ENCODE data around the gene WDTC1. TPM values are rescaled to one million over a fixed set of nuclear protein-coding genes. Genes with fewer than 3 reads are reported as not detected.

The WDTC1 gene
- polyA plus RNA-seq, 2 of the 4 experiments (the other 2 are of a cell fraction) = 3.8 to 6.9 TPM

DNA sequence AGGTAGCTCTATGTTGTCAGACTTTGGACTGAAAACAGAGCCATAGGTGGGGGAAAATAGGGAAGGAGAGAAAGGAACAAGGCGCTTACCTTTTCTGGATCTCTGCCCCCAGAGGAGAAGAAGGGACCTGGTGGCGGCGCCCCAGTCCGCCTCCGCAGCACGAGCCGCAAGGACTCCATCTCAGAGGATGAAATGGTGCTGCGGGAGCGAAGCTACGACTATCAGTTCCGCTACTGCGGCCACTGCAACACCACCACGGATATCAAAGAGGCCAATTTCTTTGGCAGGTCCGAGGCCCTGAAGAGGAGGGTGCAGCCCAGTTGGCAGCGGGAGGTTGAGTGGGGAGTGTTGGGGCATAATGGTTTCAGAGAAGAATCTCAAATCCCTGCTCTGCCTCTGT is 69.1 kb downstream of the WDTC1 start (continued):
- TF ChIP-seq ATOH8 (CRISPR knock-in tag; IDR thresholded peaks at IDR 0.05; ENCODE audit: low read depth) (no peak), CTCF (IDR thresholded peaks at IDR 0.05) (no peak), CBX8 (IDR thresholded peaks at IDR 0.05) (no peak), EP300 (IDR thresholded peaks at IDR 0.05) (no peak)

DNA sequence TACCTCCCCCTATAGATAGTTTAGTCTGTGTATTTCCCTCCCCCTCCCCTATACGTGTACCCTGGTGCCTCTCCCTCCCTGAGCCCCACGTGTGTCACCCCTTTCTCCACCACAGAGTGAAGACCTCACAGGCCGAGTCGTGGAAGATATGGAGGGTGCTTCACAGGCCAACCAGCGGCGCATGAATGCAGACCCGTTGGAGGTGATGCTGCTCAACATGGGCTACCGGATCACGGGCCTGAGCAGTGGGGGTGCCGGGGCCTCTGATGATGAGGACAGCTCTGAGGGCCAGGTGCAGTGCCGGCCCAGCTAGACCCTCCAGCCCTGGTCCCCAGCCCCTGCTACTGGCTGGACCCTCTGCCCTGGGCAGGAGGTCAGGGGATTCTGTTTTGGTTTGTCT is 71.6 kb downstream of the WDTC1 start:
- no peaks in the 10 kb centered on the region for H3K4me1 ChIP-seq
- no peak overlapping the region for H3K4me2 ChIP-seq
- POLR2A ChIA-PET = no interaction called here
- no peak overlapping the region for H3K27ac ChIP-seq
- ATAC-seq (no peak), FAIRE-seq (no peak), DNase-seq (ENCODE audit: low read depth in 1 of 2, low spot score in 1 of 2) (no peak)
- TF ChIP-seq KDM5A (IDR thresholded peaks at IDR 0.05) (no peak), FOSB (CRISPR knock-in tag; IDR thresholded peaks at IDR 0.05) (no peak), TP53 (CRISPR knock-in tag; IDR thresholded peaks at IDR 0.05) (no peak), ATOH8 (CRISPR knock-in tag; IDR thresholded peaks at IDR 0.05; ENCODE audit: low read depth) (no peak), HOXB13 (CRISPR knock-in tag; IDR thresholded peaks at IDR 0.05; ENCODE audit: low read depth) (no peak), PBX3 (IDR thresholded peaks at IDR 0.05) (no peak), CBX8 (IDR thresholded peaks at IDR 0.05) (no peak), CEBPB (IDR thresholded peaks at IDR 0.05) (no peak), BHLHE40 (IDR thresholded peaks at IDR 0.05; ENCODE audit: low read depth, low read length) (no peak), E2F6 (IDR thresholded peaks at IDR 0.05; ENCODE audit: borderline replicate concordance, low read depth) (no peak), EP300 (IDR thresholded peaks at IDR 0.05) (no peak)
- 87% methylated on average over 10 of the region's 11 CpGs for WGBS (ENCODE audit: missing lambda C conversion rate)
- CTCF ChIA-PET = interaction anchor here (1.0 to 3.0 kb wide), 6 partner anchors 9 to 302 kb away, joined by 3 to 15 read pairs (median 4); no protein-coding TSS in a partner anchor
- H3K4me3 ChIP-seq = no peak overlapping the region
- H3K9me3 ChIP-seq = no peaks in the 10 kb centered on the region

- DNase-seq (ENCODE audit: low read depth in 1 of 2, low spot score in 1 of 2) (peak in 1 of 2 experiments; percentile 33), ATAC-seq (peak; percentile 72 to 92; a peak in 5 of 6 replicates), FAIRE-seq (no peak)
- POLR2A ChIA-PET = no interaction called here
- H3K4me1 ChIP-seq = no peaks in the 10 kb centered on the region
- no peak for TF ChIP-seq BHLHE40 (IDR thresholded peaks at IDR 0.05; ENCODE audit: low read depth, low read length)
- peak; percentile 48 for TF ChIP-seq MAFK (IDR thresholded peaks at IDR 0.05; ENCODE audit: partially characterized antibody)
- CTCF ChIA-PET = interaction anchor here (0.7 to 3.0 kb wide), 10 partner anchors 10 to 301 kb away, joined by 3 to 15 read pairs (median 4); partner anchors contain the start of gene CD164L2
- 75% methylated on average over 10 of the region's 11 CpGs for WGBS (ENCODE audit: missing lambda C conversion rate)
- H3K27ac ChIP-seq = no peak overlapping the region
- no peak overlapping the region for H3K4me2 ChIP-seq
- H3K9me3 ChIP-seq = no peaks in the 10 kb centered on the region
- H3K4me3 ChIP-seq = no peak overlapping the region
Observed at GRCh38 chr1:27306892-27307761, 72.7 kb downstream of the WDTC1 start.

Measured in A549 (cell line).